Measurements from ENCODE around the gene PRKCA.

Gene PRKCA

DNA sequence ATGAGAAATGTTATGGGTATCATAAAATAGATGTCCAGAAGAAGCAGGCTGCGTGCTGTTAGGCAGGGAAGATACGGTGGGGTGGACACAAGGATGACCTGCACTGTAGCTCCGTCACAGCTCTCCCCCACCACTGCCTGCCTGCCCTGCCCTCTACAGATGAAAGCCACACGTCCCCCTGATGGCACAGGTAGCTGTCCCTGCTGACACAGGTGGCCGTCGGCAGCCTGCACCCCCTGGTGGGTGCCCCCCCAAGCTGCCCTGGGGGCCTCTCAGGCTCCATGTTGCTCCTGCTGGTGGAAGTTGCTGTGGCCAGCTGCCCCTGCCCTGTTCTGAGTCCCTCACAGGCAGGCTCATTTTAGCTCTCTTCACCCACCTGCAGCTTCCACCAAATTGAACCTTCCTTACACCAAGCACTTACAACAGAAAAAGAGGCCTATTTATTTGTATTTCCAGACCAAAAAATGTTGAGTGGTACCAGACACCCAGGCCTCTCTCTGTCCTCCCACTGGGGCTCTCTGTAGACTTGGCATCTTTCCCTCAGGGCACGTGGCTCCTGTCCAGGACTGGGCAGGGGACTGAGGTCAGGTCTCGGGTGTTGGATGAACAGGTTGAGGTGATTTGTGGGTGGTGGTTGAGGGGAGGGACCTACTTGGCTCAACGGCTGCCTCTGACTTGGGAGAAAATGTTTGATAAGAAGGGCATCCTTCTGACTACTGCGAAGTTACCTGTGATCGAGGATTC lies 482.4 kb downstream of the PRKCA start:
- TF ChIP-seq FOXP2 (optimal IDR thresholded peaks at IDR 0.05; ENCODE audit: borderline replicate concordance, extremely low read depth, extremely low read length, insufficient read depth) (no peak), POLR2AphosphoS5 (IDR thresholded peaks at IDR 0.05; ENCODE audit: low read depth, low read length) (no peak), TAF1 (IDR thresholded peaks at IDR 0.05; ENCODE audit: borderline replicate concordance, insufficient read depth, low read length) (no peak), SIN3A (IDR thresholded peaks at IDR 0.05; ENCODE audit: borderline replicate concordance, insufficient read depth, low read length) (no peak)
- TF ChIP-seq, protein P1, sequence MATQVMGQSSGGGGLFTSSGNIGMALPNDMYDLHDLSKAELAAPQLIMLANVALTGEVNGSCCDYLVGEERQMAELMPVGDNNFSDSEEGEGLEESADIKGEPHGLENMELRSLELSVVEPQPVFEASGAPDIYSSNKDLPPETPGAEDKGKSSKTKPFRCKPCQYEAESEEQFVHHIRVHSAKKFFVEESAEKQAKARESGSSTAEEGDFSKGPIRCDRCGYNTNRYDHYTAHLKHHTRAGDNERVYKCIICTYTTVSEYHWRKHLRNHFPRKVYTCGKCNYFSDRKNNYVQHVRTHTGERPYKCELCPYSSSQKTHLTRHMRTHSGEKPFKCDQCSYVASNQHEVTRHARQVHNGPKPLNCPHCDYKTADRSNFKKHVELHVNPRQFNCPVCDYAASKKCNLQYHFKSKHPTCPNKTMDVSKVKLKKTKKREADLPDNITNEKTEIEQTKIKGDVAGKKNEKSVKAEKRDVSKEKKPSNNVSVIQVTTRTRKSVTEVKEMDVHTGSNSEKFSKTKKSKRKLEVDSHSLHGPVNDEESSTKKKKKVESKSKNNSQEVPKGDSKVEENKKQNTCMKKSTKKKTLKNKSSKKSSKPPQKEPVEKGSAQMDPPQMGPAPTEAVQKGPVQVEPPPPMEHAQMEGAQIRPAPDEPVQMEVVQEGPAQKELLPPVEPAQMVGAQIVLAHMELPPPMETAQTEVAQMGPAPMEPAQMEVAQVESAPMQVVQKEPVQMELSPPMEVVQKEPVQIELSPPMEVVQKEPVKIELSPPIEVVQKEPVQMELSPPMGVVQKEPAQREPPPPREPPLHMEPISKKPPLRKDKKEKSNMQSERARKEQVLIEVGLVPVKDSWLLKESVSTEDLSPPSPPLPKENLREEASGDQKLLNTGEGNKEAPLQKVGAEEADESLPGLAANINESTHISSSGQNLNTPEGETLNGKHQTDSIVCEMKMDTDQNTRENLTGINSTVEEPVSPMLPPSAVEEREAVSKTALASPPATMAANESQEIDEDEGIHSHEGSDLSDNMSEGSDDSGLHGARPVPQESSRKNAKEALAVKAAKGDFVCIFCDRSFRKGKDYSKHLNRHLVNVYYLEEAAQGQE (IDR thresholded peaks at IDR 0.05; ENCODE audit: insufficient read depth in 1 of 2, low read depth in 2 of 2, low read length in 2 of 2) = no peak

DNA sequence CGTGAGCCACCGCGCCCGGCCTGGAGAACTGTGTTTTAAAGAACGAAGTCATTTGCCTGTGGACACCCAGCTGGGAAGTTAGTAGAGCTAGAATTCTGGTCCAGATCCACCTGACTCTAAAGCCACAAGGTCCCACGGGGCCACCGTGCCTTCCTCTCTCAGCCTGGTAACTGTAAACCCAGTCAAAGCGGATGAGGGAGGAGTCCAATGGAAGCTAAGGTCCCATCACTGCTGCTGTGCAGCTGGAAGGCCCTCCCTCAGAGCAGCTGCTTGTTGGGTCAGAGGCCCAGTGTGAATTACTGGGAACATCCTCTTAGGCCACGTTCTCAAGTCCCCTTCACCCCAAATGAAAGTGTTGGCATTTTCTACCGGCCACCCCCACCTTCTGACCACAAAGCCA lies 483.7 kb downstream of the PRKCA start:
- TF ChIP-seq FOXP2 (optimal IDR thresholded peaks at IDR 0.05; ENCODE audit: borderline replicate concordance, extremely low read depth, extremely low read length, insufficient read depth) (no peak), SIN3A (IDR thresholded peaks at IDR 0.05; ENCODE audit: borderline replicate concordance, insufficient read depth, low read length) (no peak), POLR2AphosphoS5 (IDR thresholded peaks at IDR 0.05; ENCODE audit: low read depth, low read length) (no peak), TAF1 (IDR thresholded peaks at IDR 0.05; ENCODE audit: borderline replicate concordance, insufficient read depth, low read length) (no peak)
- TF ChIP-seq, protein P1 (IDR thresholded peaks at IDR 0.05; ENCODE audit: insufficient read depth in 1 of 2, low read depth in 2 of 2, low read length in 2 of 2) = no peak

DNA sequence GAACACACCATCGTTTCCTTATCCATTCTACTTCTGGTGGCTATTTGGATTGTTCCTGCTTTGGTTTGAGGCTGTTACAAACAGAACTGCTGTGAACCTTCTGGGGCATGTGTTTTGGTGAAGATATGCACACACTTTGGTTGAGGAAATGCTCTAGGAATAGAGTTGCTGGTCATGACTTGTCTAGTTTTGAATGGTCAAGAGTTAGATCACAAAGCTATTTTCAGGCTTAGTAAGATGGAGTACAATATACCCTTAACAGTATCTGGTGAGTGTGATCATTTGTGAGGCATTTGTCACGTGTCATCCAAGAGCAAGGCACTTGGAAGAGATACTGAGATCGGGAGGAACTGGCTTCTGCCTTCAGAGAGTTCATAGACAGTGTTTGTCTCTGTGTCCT lies 485.5 kb downstream of the PRKCA start:
- TF ChIP-seq TAF1 (IDR thresholded peaks at IDR 0.05; ENCODE audit: borderline replicate concordance, insufficient read depth, low read length) (no peak), FOXP2 (optimal IDR thresholded peaks at IDR 0.05; ENCODE audit: borderline replicate concordance, extremely low read depth, extremely low read length, insufficient read depth) (no peak), POLR2AphosphoS5 (IDR thresholded peaks at IDR 0.05; ENCODE audit: low read depth, low read length) (no peak), SIN3A (IDR thresholded peaks at IDR 0.05; ENCODE audit: borderline replicate concordance, insufficient read depth, low read length) (no peak)
- TF ChIP-seq, protein P1 (IDR thresholded peaks at IDR 0.05; ENCODE audit: insufficient read depth in 1 of 2, low read depth in 2 of 2, low read length in 2 of 2) = no peak

DNA sequence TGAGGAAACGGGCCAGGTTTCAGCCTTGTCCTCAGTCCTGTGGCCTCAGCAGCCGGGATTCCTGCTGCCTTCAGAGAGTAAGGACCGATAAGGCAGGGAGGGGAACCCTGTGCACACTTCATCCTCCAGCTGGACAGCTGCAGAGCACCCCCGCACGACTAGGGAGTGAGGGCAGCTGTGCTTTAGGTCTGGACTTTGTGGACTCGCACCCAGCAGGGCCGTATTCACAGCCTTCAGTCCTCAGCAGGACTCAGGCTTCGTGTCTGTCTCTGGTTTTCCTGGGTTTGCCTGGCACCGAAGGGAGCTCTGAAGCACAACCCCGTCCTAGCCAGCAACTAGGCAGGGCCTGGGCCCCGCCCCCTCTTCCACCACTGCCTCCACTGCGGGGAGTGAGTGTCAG lies 486.7 kb downstream of the PRKCA start:
- TF ChIP-seq POLR2AphosphoS5 (IDR thresholded peaks at IDR 0.05; ENCODE audit: low read depth, low read length) (no peak), TAF1 (IDR thresholded peaks at IDR 0.05; ENCODE audit: borderline replicate concordance, insufficient read depth, low read length) (no peak), SIN3A (IDR thresholded peaks at IDR 0.05; ENCODE audit: borderline replicate concordance, insufficient read depth, low read length) (no peak), FOXP2 (optimal IDR thresholded peaks at IDR 0.05; ENCODE audit: borderline replicate concordance, extremely low read depth, extremely low read length, insufficient read depth) (no peak)
- TF ChIP-seq, protein P1 (IDR thresholded peaks at IDR 0.05; ENCODE audit: insufficient read depth in 1 of 2, low read depth in 2 of 2, low read length in 2 of 2) = no peak
